Measurements from ENCODE around the gene INPP5K.

DNA sequence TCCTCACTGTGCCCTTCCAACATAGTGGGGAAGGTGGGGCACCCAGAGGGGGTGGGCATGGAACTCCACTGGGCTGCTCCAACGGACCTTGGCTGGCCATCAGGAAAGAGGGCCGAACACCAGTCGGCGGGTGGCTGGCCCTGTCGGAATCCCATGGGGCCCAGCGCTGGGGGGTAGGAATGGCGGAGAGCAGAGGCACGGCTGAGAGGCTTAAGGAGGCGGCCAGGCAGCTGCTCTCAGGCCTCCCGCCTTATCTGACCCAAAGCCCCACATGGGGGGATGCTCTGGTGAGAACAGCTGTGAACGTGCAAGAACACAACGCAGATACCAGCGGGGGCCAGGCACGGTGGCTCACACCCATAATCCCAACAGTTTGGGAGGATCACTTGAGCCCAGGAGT lies 19.5 kb downstream of the INPP5K start:
- TF ChIP-seq CTCF (IDR thresholded peaks at IDR 0.05; ENCODE audit: low read depth, low read length, poor library complexity, severe bottlenecking), result no peak
- no peak for TF ChIP-seq EZH2phosphoT487 (IDR thresholded peaks at IDR 0.05; ENCODE audit: borderline replicate concordance, low read length)

Data from DOHH2 (cell line).